Fibroblast of pulmonary artery (primary cell): ENCODE results near the gene NOTO.

ENCODE experiments used
- DNase-seq: peaks from one replicate; pipeline ENCODE4 v3.0.0-alpha.2; 2010; ENCODE audit warnings: low read depth
- H3K4me3 ChIP-seq: replicated peaks from 2 replicates; pipeline ENCODE4 v1.5.1; 2011; ENCODE audit warnings: low read depth, mild to moderate bottlenecking, control low read depth, low read length, moderate library complexity
- CTCF ChIP-seq: IDR thresholded peaks from 2 replicates; pipeline ENCODE4 v1.5.1; 2011; ENCODE audit warnings: mild to moderate bottlenecking, control low read depth, low read length, inconsistent platforms; ENCODE audit errors: missing control alignments

Gene NOTO

GRCh38 chr2:73225513-73226360 is 23.4 kb downstream of the NOTO start:
- no peak overlapping the region for H3K4me3 ChIP-seq
- TF ChIP-seq CTCF, result no peak
- no peak for DNase-seq

- TF ChIP-seq CTCF, result no peak
- DNase-seq, result no peak
- H3K4me3 ChIP-seq, result no peak overlapping the region
Measured at GRCh38 chr2:73227086-73227485, 24.7 kb downstream of the NOTO start.

- DNase-seq, result no peak
- TF ChIP-seq CTCF, result no peak
- no peak overlapping the region for H3K4me3 ChIP-seq
Measured at GRCh38 chr2:73228631-73229030, 26.3 kb downstream of the NOTO start.

- TF ChIP-seq CTCF, result no peak
- no peak for DNase-seq
- peak overlapping the region; percentile 95 for H3K4me3 ChIP-seq
Measured at GRCh38 chr2:73232403-73233153, 30.2 kb downstream of the NOTO start.

GRCh38 chr2:73233154-73233931 is 31.0 kb downstream of the NOTO start, which contains the start of gene PRADC1:
TSS of gene PRADC1 (minus strand) at chr2:73233239. CDS start at chr2:73233160, 79 bp downstream.
- peak; percentile 100 for DNase-seq
- peak within 1 kb of the TSS; percentile 95 for H3K4me3 ChIP-seq
- no peak for TF ChIP-seq CTCF

GRCh38 chr2:73233932-73234832 is 31.8 kb downstream of the NOTO start, which contains the start of gene CCT7:
TSS of gene CCT7 (plus strand) at chr2:73234308. CDS start at chr2:73234379, 71 bp downstream.
- peak; percentile 94 for DNase-seq

More at GRCh38 chr2:73233932-73234832, 31.8 kb downstream of the NOTO start, which contains the start of gene CCT7:
- peak within 1 kb of the TSS; percentile 95 for H3K4me3 ChIP-seq
- no peak for TF ChIP-seq CTCF
